BLaER1 (cell line): ENCODE data around the gene RIC1.
A peak's percentile ranks its signal among the peaks of the same experiment; 100 is the strongest.
"Not testable (repeated sequence)": the region's sequence is repeated elsewhere in the genome, so short reads cannot be mapped to it uniquely, and the experiment has no call there.

ENCODE experiments used
- H3K27ac ChIP-seq: shearing (Covaris generic); formaldehyde crosslinking; 2 replicates; pipeline ENCODE4 v1.8.1; 2022
- H3K27me3 ChIP-seq: shearing (Covaris generic); formaldehyde crosslinking; 2 replicates; pipeline ENCODE4 v1.8.1; 2022
- H3K36me3 ChIP-seq: shearing (Covaris generic); formaldehyde crosslinking; 2 replicates; pipeline ENCODE4 v1.8.1; 2022
- H3K4me1 ChIP-seq: shearing (Covaris generic); formaldehyde crosslinking; 2 replicates; pipeline ENCODE4 v1.8.1; 2022
- H3K4me2 ChIP-seq: shearing (Covaris generic); formaldehyde crosslinking; 2 replicates; pipeline ENCODE4 v1.8.1; 2022
- H3K4me3 ChIP-seq: shearing (Covaris generic); formaldehyde crosslinking; 2 replicates; pipeline ENCODE4 v1.8.1; 2022
- H3K9ac ChIP-seq: shearing (Covaris generic); formaldehyde crosslinking; 2 replicates; pipeline ENCODE4 v1.8.1; 2022
- H3K9me3 ChIP-seq: shearing (Covaris generic); formaldehyde crosslinking; 2 replicates; pipeline ENCODE4 v1.8.1; 2022
- H4K20me1 ChIP-seq: shearing (Covaris generic); formaldehyde crosslinking; 2 replicates; pipeline ENCODE4 v1.8.1; 2022
- Cebpa-rat ChIP-seq: shearing (Covaris generic); IDR thresholded peaks from 2 replicates; pipeline ENCODE4 v1.8.1; 2022

The RIC1 gene

GRCh38 chr9:5620494-5620893 lies 8.4 kb upstream of the RIC1 start:
- H4K20me1 ChIP-seq: peaks cover 35% of the 10 kb centered on the region
- TF ChIP-seq Cebpa-rat: no peak
- H3K4me3 ChIP-seq: no peak overlapping the region
- H3K9me3 ChIP-seq: peaks cover 4% of the 10 kb centered on the region; the same call in 1 of the 2 replicates
- no peaks in the 10 kb centered on the region for H3K27me3 ChIP-seq
- no peak overlapping the region for H3K4me2 ChIP-seq
- H3K9ac ChIP-seq: no peak overlapping the region
- peaks cover 21% of the 10 kb centered on the region for H3K4me1 ChIP-seq
- no peak overlapping the region for H3K27ac ChIP-seq
- H3K36me3 ChIP-seq: peaks cover 38% of the 10 kb centered on the region

GRCh38 chr9:5621327-5621726 lies 7.6 kb upstream of the RIC1 start:
- H3K9ac ChIP-seq: no peak overlapping the region
- no peak for TF ChIP-seq Cebpa-rat
- H3K4me2 ChIP-seq: no peak overlapping the region
- H3K27ac ChIP-seq: no peak overlapping the region
- H4K20me1 ChIP-seq: peaks cover 30% of the 10 kb centered on the region
- H3K4me1 ChIP-seq: peaks cover 29% of the 10 kb centered on the region
- no peak overlapping the region for H3K4me3 ChIP-seq
- H3K27me3 ChIP-seq: no peaks in the 10 kb centered on the region
- H3K36me3 ChIP-seq: peaks cover 38% of the 10 kb centered on the region
- H3K9me3 ChIP-seq: peaks cover 4% of the 10 kb centered on the region; the same call in 1 of the 2 replicates

GRCh38 chr9:5622016-5622415 lies 6.9 kb upstream of the RIC1 start:
- no peak overlapping the region for H3K4me3 ChIP-seq
- no peak overlapping the region for H3K9ac ChIP-seq
- H4K20me1 ChIP-seq: peaks cover 27% of the 10 kb centered on the region
- no peak overlapping the region for H3K27ac ChIP-seq
- H3K27me3 ChIP-seq: no peaks in the 10 kb centered on the region
- TF ChIP-seq Cebpa-rat: no peak
- peaks cover 36% of the 10 kb centered on the region for H3K4me1 ChIP-seq
- H3K4me2 ChIP-seq: no peak overlapping the region
- peaks cover 4% of the 10 kb centered on the region; the same call in 1 of the 2 replicates for H3K9me3 ChIP-seq
- peaks cover 38% of the 10 kb centered on the region for H3K36me3 ChIP-seq

GRCh38 chr9:5624655-5625054 lies 4.3 kb upstream of the RIC1 start:
- Histone ChIP-seq H3K27me3 (no peaks in the 10 kb centered on the region), H3K9me3 (peaks cover 4% of the 10 kb centered on the region; the same call in 1 of the 2 replicates), H3K27ac (no peak overlapping the region), H3K4me1 (peaks cover 20% of the 10 kb centered on the region), H3K4me2 (no peak overlapping the region), H3K4me3 (no peak overlapping the region), H4K20me1 (peaks cover 15% of the 10 kb centered on the region; the same call in 1 of the 2 replicates), H3K36me3 (peaks cover 38% of the 10 kb centered on the region), H3K9ac (no peak overlapping the region)
- no peak for TF ChIP-seq Cebpa-rat

- no peaks in the 10 kb centered on the region for H3K27me3 ChIP-seq
- peak; percentile 97 for TF ChIP-seq Cebpa-rat
- peak overlapping the region; percentile 85 for H3K4me2 ChIP-seq
- H3K4me1 ChIP-seq: peaks cover 33% of the 10 kb centered on the region
- H3K9me3 ChIP-seq: no peaks in the 10 kb centered on the region
- peak overlapping the region; percentile 95 for H3K9ac ChIP-seq
- peak overlapping the region; percentile 94 for H3K27ac ChIP-seq
- peak overlapping the region; percentile 90 for H3K4me3 ChIP-seq
- H4K20me1 ChIP-seq: peaks cover 29% of the 10 kb centered on the region
- peaks cover 23% of the 10 kb centered on the region for H3K36me3 ChIP-seq
Observed at GRCh38 chr9:5626727-5627634, 1.9 kb upstream of the RIC1 start.

GRCh38 chr9:5627686-5628085 lies 1.2 kb upstream of the RIC1 start:
- H3K4me2 ChIP-seq: peak overlapping the region; percentile 85
- not testable (repeated sequence) for H3K9me3 ChIP-seq, H3K27me3 ChIP-seq
- H3K27ac ChIP-seq: peak overlapping the region; percentile 94
- peaks cover 36% of the 10 kb centered on the region for H4K20me1 ChIP-seq
- H3K4me3 ChIP-seq: peak overlapping the region; percentile 90
- H3K36me3 ChIP-seq: peaks cover 19% of the 10 kb centered on the region
- peaks cover 40% of the 10 kb centered on the region for H3K4me1 ChIP-seq
- peak overlapping the region; percentile 95 for H3K9ac ChIP-seq

- Histone ChIP-seq H3K27ac (peak overlapping the region; percentile 94), H3K9me3 (peaks cover 2% of the 10 kb centered on the region)
Observed at GRCh38 chr9:5628183-5628529, 751 bp upstream of the RIC1 start.

GRCh38 chr9:5629312-5630080 lies 589 bp downstream of the RIC1 start:
- Histone ChIP-seq H3K36me3 (peaks cover 19% of the 10 kb centered on the region), H4K20me1 (peaks cover 54% of the 10 kb centered on the region), H3K4me2 (peak overlapping the region; percentile 80), H3K27me3 (no peaks in the 10 kb centered on the region), H3K9ac (peak overlapping the region; percentile 95), H3K4me1 (peaks cover 41% of the 10 kb centered on the region), H3K4me3 (peak overlapping the region; percentile 90), H3K27ac (peak overlapping the region; percentile 94), H3K9me3 (peaks cover 15% of the 10 kb centered on the region)
- TF ChIP-seq Cebpa-rat: no peak

More at GRCh38 chr9:5628183-5628529, 751 bp upstream of the RIC1 start:
- peak overlapping the region; percentile 85 for H3K4me2 ChIP-seq
- peak overlapping the region; percentile 90 for H3K4me3 ChIP-seq
- H3K4me1 ChIP-seq: peaks cover 41% of the 10 kb centered on the region
- peaks cover 17% of the 10 kb centered on the region for H3K36me3 ChIP-seq
- peaks cover 41% of the 10 kb centered on the region for H4K20me1 ChIP-seq
- peak overlapping the region; percentile 95 for H3K9ac ChIP-seq
- TF ChIP-seq Cebpa-rat: no peak
- no peaks in the 10 kb centered on the region for H3K27me3 ChIP-seq

GRCh38 chr9:5630081-5630507 lies 1.2 kb downstream of the RIC1 start:
- Histone ChIP-seq H3K9me3 (peaks cover 21% of the 10 kb centered on the region), H3K27ac (peak overlapping the region; percentile 94), H4K20me1 (peaks cover 60% of the 10 kb centered on the region), H3K4me3 (peak overlapping the region; percentile 90), H3K9ac (peak overlapping the region; percentile 95), H3K4me2 (peak overlapping the region; percentile 80), H3K36me3 (peaks cover 25% of the 10 kb centered on the region), H3K4me1 (peaks cover 39% of the 10 kb centered on the region), H3K27me3 (no peaks in the 10 kb centered on the region)
- TF ChIP-seq Cebpa-rat: no peak
